Type B pancreatic cell (in vitro differentiated cells): ENCODE data around the gene ALG6. TPM values are rescaled to one million over a fixed set of nuclear protein-coding genes. Genes with fewer than 3 reads are reported as not detected.

ENCODE experiments used
- DNase-seq: peaks from one replicate; pipeline ENCODE4 v3.0.0; 2021; ENCODE audit warnings: mixed read lengths; ENCODE audit not compliant: unreplicated experiment; ENCODE audit errors: extremely low spot score
- H3K27ac Mint-ChIP-seq: 2 replicates; pipeline ENCODE4 v1.8.0; 2021; ENCODE audit warnings: mild to moderate bottlenecking, mixed read lengths
- H3K27me3 Mint-ChIP-seq: 2 replicates; pipeline ENCODE4 v1.8.0; 2021; ENCODE audit warnings: mixed read lengths
- H3K36me3 Mint-ChIP-seq: 2 replicates; pipeline ENCODE4 v1.8.0; 2021; ENCODE audit warnings: mixed read lengths
- H3K4me1 Mint-ChIP-seq: one replicate; pipeline ENCODE4 v1.8.0; 2021; ENCODE audit warnings: mixed read lengths; ENCODE audit not compliant: unreplicated experiment
- H3K4me3 Mint-ChIP-seq: 2 replicates; pipeline ENCODE4 v1.8.0; 2021; ENCODE audit warnings: mild to moderate bottlenecking, mixed read lengths
- H3K9me3 Mint-ChIP-seq: 2 replicates; pipeline ENCODE4 v1.8.0; 2021; ENCODE audit warnings: mixed read lengths
- CTCF ChIP-seq: fragments of 200-600 bp; sonication (generic); conservative IDR thresholded peaks from 2 replicates; pipeline ENCODE4 v1.5.0; 2021; ENCODE audit warnings: antibody characterized with exemption, mild to moderate bottlenecking
- total RNA-seq: library from RNA; stranded (reverse); gene quantifications from 2 replicates; pipeline ENCODE4 v1.2.1, GENCODE V29; 2021; ENCODE audit warnings: low replicate concordance

Gene ALG6
- total RNA-seq, 1 donor from 2014 or later = 20.5 TPM

- Mint-ChIP-seq H3K27me3 (peaks cover 80% of the 10 kb centered on the region), H3K4me3 (peak overlapping the region; percentile 58), H3K9me3 (no peaks in the 10 kb centered on the region), H3K36me3 (no peaks in the 10 kb centered on the region), H3K4me1 (peaks cover 8% of the 10 kb centered on the region), H3K27ac (peak overlapping the region; percentile 1)
- no peak for DNase-seq
- TF ChIP-seq CTCF = no peak
Observed at GRCh38 chr1:63320022-63320721, 47.3 kb upstream of the ALG6 start.

GRCh38 chr1:63321066-63321784 lies 46.2 kb upstream of the ALG6 start:
- Mint-ChIP-seq H3K4me1 (peaks cover 8% of the 10 kb centered on the region), H3K27ac (peak overlapping the region; percentile 71), H3K9me3 (no peaks in the 10 kb centered on the region), H3K36me3 (no peaks in the 10 kb centered on the region), H3K27me3 (peaks cover 80% of the 10 kb centered on the region), H3K4me3 (peak overlapping the region; percentile 85)
- TF ChIP-seq CTCF = no peak
- DNase-seq = no peak

- TF ChIP-seq CTCF = no peak
- Mint-ChIP-seq H3K4me3 (peak overlapping the region; percentile 85), H3K4me1 (peaks cover 8% of the 10 kb centered on the region), H3K27ac (peak overlapping the region; percentile 71), H3K27me3 (peaks cover 81% of the 10 kb centered on the region), H3K9me3 (no peaks in the 10 kb centered on the region), H3K36me3 (no peaks in the 10 kb centered on the region)
- DNase-seq = no peak
Observed at GRCh38 chr1:63321785-63322113, 45.7 kb upstream of the ALG6 start.

GRCh38 chr1:63322114-63322943 lies 45.1 kb upstream of the ALG6 start, which contains the start of gene FOXD3:
Gene FOXD3, plus strand, starts transcription at chr1:63322567. Its CDS starts 492 bp downstream, at chr1:63323059.
- no peaks in the 10 kb centered on the region for H3K9me3 Mint-ChIP-seq
- TF ChIP-seq CTCF = no peak
- H3K27me3 Mint-ChIP-seq = peaks cover 86% of the 10 kb centered on the region
- peak within 1 kb of the TSS; percentile 75 for H3K27ac Mint-ChIP-seq
- DNase-seq = peak; percentile 78
- peak within 1 kb of the TSS; percentile 90 for H3K4me3 Mint-ChIP-seq
- no peaks in the 10 kb centered on the region for H3K36me3 Mint-ChIP-seq
- H3K4me1 Mint-ChIP-seq = peaks cover 10% of the 10 kb centered on the region

- Mint-ChIP-seq H3K27ac (peak overlapping the region; percentile 75), H3K36me3 (no peaks in the 10 kb centered on the region), H3K9me3 (no peaks in the 10 kb centered on the region), H3K4me1 (peaks cover 12% of the 10 kb centered on the region), H3K4me3 (peak overlapping the region; percentile 83), H3K27me3 (peaks cover 86% of the 10 kb centered on the region)
- TF ChIP-seq CTCF = peak; percentile 22
- DNase-seq = no peak
Observed at GRCh38 chr1:63322944-63323864, 44.2 kb upstream of the ALG6 start.
